H9 (cell line): ENCODE measurements around the gene PMEPA1. TPM values are rescaled to one million over a fixed set of nuclear protein-coding genes. Genes with fewer than 3 reads are reported as not detected.

Source experiments
- DNase-seq: peaks from one replicate; pipeline ENCODE4 v3.0.0-alpha.2; 2017
- H2AFZ ChIP-seq: one replicate; pipeline ENCODE4 v1.6.1; 2013; ENCODE audit warnings: mild to moderate bottlenecking, low read length, control low read depth, moderate library complexity
- H2AK5ac ChIP-seq: 2 replicates; pipeline ENCODE4 v1.6.1; 2013; ENCODE audit warnings: low read length, control low read depth, mixed read lengths; ENCODE audit not compliant: insufficient read length
- H2BK120ac ChIP-seq: one replicate; pipeline ENCODE4 v1.6.1; 2013; ENCODE audit warnings: low read depth, mild to moderate bottlenecking, low read length, control low read depth, inconsistent platforms; ENCODE audit not compliant: poor library complexity, severe bottlenecking
- H2BK12ac ChIP-seq: 2 replicates; pipeline ENCODE4 v1.6.1; 2013; ENCODE audit warnings: low read length, control low read depth, mixed read lengths, low read depth; ENCODE audit not compliant: insufficient read length
- H2BK15ac ChIP-seq: 2 replicates; pipeline ENCODE4 v1.6.1; 2013; ENCODE audit warnings: low read depth, low read length, control low read depth
- H2BK20ac ChIP-seq: one replicate; pipeline ENCODE4 v1.6.1; 2013; ENCODE audit warnings: low read depth, mild to moderate bottlenecking, low read length, control low read depth, inconsistent platforms; ENCODE audit not compliant: poor library complexity, severe bottlenecking
- H2BK5ac ChIP-seq: 2 replicates; pipeline ENCODE4 v1.6.1; 2013; ENCODE audit warnings: low read length, control low read depth, mixed read lengths; ENCODE audit not compliant: insufficient read length
- H3K14ac ChIP-seq: 2 replicates; pipeline ENCODE4 v1.6.1; 2013; ENCODE audit warnings: low read length, control low read depth; ENCODE audit not compliant: insufficient read depth
- H3K18ac ChIP-seq: 2 replicates; pipeline ENCODE4 v1.6.1; 2013; ENCODE audit warnings: low read depth, mild to moderate bottlenecking, mixed read lengths, low read length, control low read depth; ENCODE audit not compliant: insufficient read length
- H3K23ac ChIP-seq: 2 replicates; pipeline ENCODE4 v1.6.1; 2013; ENCODE audit warnings: low read length, control low read depth, mixed read lengths, low read depth; ENCODE audit not compliant: insufficient read length
- H3K23me2 ChIP-seq: 2 replicates; pipeline ENCODE4 v1.6.1; 2013; ENCODE audit warnings: low read depth, mild to moderate bottlenecking, mixed read lengths, low read length, control low read depth; ENCODE audit not compliant: insufficient read length, poor library complexity, severe bottlenecking
- H3K27ac ChIP-seq: 2 replicates; pipeline ENCODE4 v1.5.1; 2013; ENCODE audit warnings: low read length, control low read depth, mixed read lengths, low read depth; ENCODE audit not compliant: insufficient read length
- H3K27me3 ChIP-seq: 2 replicates; pipeline ENCODE4 v1.6.1; 2013; ENCODE audit warnings: low read length, control low read depth, inconsistent platforms; ENCODE audit not compliant: insufficient read depth
- H3K4ac ChIP-seq: 2 replicates; pipeline ENCODE4 v1.6.1; 2013; ENCODE audit warnings: low read depth, mild to moderate bottlenecking, control low read depth, inconsistent platforms, low read length, moderate library complexity
- H3K4me1 ChIP-seq: 2 replicates; pipeline ENCODE4 v1.6.1; 2013; ENCODE audit warnings: low read length, control low read depth, inconsistent platforms; ENCODE audit not compliant: insufficient read depth
- H3K4me2 ChIP-seq: 2 replicates; pipeline ENCODE4 v1.6.1; 2013; ENCODE audit warnings: low read length, control low read depth, mixed read lengths; ENCODE audit not compliant: insufficient read length, insufficient read depth
- H3K56ac ChIP-seq: 2 replicates; pipeline ENCODE4 v1.6.1; 2013; ENCODE audit warnings: low read depth, mild to moderate bottlenecking, mixed read lengths, low read length, control low read depth; ENCODE audit not compliant: insufficient read length
- H3K79me1 ChIP-seq: 2 replicates; pipeline ENCODE4 v1.6.1; 2013; ENCODE audit warnings: low read depth, mild to moderate bottlenecking, moderate library complexity, low read length, control low read depth, inconsistent platforms; ENCODE audit not compliant: insufficient read depth, poor library complexity, severe bottlenecking
- H3K79me2 ChIP-seq: 2 replicates; pipeline ENCODE4 v1.6.1; 2013; ENCODE audit warnings: low read length, control low read depth, inconsistent platforms; ENCODE audit not compliant: insufficient read depth
- H3K9ac ChIP-seq: 2 replicates; pipeline ENCODE4 v1.6.1; 2013; ENCODE audit warnings: low read length, control low read depth, mixed read lengths; ENCODE audit not compliant: insufficient read length; ENCODE audit errors: extremely low read depth
- H3K9me3 ChIP-seq: one replicate; pipeline ENCODE4 v1.6.1; 2013; ENCODE audit warnings: low read depth, low read length, inconsistent platforms; ENCODE audit not compliant: control insufficient read depth
- H3T11ph ChIP-seq: one replicate; pipeline ENCODE4 v1.6.1; 2013; ENCODE audit warnings: mild to moderate bottlenecking, low read length, control low read depth, inconsistent platforms
- H4K20me1 ChIP-seq: one replicate; pipeline ENCODE4 v1.6.1; 2013; ENCODE audit not compliant: control insufficient read depth, insufficient read length, insufficient read depth
- H4K5ac ChIP-seq: 2 replicates; pipeline ENCODE4 v1.6.1; 2013; ENCODE audit warnings: low read depth, mild to moderate bottlenecking, mixed read lengths, low read length, control low read depth; ENCODE audit not compliant: insufficient read length
- H4K8ac ChIP-seq: replicated peaks from 2 replicates; pipeline ENCODE4 v1.6.1; 2013; ENCODE audit warnings: low read length, control low read depth, mixed read lengths, low read depth; ENCODE audit not compliant: insufficient read length
- H4K91ac ChIP-seq: 2 replicates; pipeline ENCODE4 v1.6.1; 2013; ENCODE audit warnings: low read depth, mild to moderate bottlenecking, moderate library complexity, mixed read lengths, low read length, control low read depth; ENCODE audit not compliant: insufficient read length
- H3K27ac Mint-ChIP-seq, 3 experiments: 2 replicates in 2 of 3; 3 replicates in 1 of 3; pipeline ENCODE4 v1.8.0; 2020 to 2021; ENCODE audit warnings: mixed read lengths in 3 of 3, mild to moderate bottlenecking in 1 of 3, moderate library complexity in 1 of 3
- H3K27me3 Mint-ChIP-seq: 2 replicates; pipeline ENCODE4 v1.8.0; 2021; ENCODE audit warnings: low read depth, mild to moderate bottlenecking, moderate library complexity, mixed read lengths
- H3K36me3 Mint-ChIP-seq, 3 experiments: 2 replicates in 2 of 3; 3 replicates in 1 of 3; pipeline ENCODE4 v1.8.0; 2020 to 2021; ENCODE audit warnings: low read depth in 3 of 3, mixed read lengths in 3 of 3; ENCODE audit not compliant: insufficient read depth in 1 of 3
- H3K4me1 Mint-ChIP-seq, 2 experiments: 2 replicates each; pipeline ENCODE4 v1.8.0; 2020; ENCODE audit warnings: mixed read lengths in 2 of 2
- H3K4me3 Mint-ChIP-seq, 2 experiments: 2 replicates in 1 of 2; 3 replicates in 1 of 2; pipeline ENCODE4 v1.8.0; 2020 to 2021; ENCODE audit warnings: mild to moderate bottlenecking in 2 of 2, mixed read lengths in 2 of 2, moderate library complexity in 1 of 2
- H3K9me3 Mint-ChIP-seq, 2 experiments: 2 replicates in 1 of 2; 3 replicates in 1 of 2; pipeline ENCODE4 v1.8.0; 2020; ENCODE audit warnings: mild to moderate bottlenecking in 2 of 2, mixed read lengths in 2 of 2, moderate library complexity in 1 of 2
- WGBS: extraction: QIAGEN DNeasy Blood & Tissue Kit; methylation state at CpG from one replicate; pipeline ENCODE4 v1.1.7; 2013; ENCODE audit warnings: missing lambda C conversion rate, low lambda C conversion rate, mixed read lengths; ENCODE audit not compliant: insufficient read length; ENCODE audit errors: extremely low coverage; 5-methylcytosine and 5-hydroxymethylcytosine counted together
- total RNA-seq: library from RNA; stranded (reverse); gene quantifications from 2 replicates; pipeline ENCODE4 v1.2.1, GENCODE V29; 2021
- TF ChIP-seq, protein P1 (sequence below): fragments of 200-600 bp; sonication (generic); conservative IDR thresholded peaks from 3 replicates; pipeline ENCODE4 v1.8.0; 2021; ENCODE audit warnings: antibody characterized with exemption, mild to moderate bottlenecking

PMEPA1 gene
- total RNA-seq, 1 experiment from 2014 or later: 34.6 TPM

DNA sequence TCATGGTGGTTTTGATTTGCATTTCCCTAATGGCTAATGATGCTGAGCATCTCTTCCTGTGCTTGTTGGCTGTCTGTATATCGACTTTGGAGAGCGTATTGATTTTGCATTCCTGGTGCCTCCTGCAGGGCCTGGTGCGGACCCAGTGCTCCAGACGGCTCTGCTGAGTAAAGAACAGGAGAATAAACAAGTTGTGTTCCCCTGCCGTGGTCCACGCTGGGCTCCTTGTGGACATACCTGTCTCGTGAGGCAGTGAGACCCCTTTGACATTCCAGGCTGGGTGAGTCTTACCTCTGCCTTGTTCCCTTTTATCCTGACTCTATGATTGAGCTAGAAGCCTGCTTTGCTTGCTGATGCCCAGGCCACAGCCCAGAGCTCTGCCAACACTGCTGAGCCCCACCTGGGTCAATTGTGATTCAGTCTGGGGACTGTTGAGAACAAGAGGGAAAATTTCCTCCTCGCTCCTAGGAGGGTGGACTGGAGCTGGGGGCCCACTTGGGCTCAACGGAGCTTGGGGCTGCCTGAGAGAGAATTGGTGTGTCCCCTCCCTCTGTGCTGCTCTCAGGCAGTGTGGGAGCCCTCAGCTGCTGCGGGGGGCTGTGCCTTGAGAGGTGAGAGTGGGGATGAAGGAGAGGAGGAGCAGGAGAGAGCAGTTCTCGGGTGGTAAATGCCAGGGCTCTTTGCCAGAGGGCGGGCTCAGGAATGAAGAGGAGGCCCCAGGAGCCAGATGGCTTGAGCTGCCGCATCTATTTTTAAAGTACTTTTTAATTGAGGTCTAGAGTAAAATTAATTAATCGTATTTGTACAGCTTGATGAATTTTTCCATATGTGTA is 43.7 kb upstream of the PMEPA1 start:
- H3K27me3 Mint-ChIP-seq: peaks cover 24% of the 10 kb centered on the region
- H3K27me3 ChIP-seq: no peaks in the 10 kb centered on the region
- H3K4me1 Mint-ChIP-seq: peaks cover 7 to 12% of the 10 kb centered on the region in 2 experiments
- H2BK12ac ChIP-seq: no peak overlapping the region
- H3K14ac ChIP-seq: no peak overlapping the region
- no peak overlapping the region for H3K4ac ChIP-seq
- H2AFZ ChIP-seq: no peak overlapping the region
- H3K36me3 Mint-ChIP-seq: no peaks in the 10 kb centered on the region; a peak in 1 of 7 replicates
- H2BK120ac ChIP-seq: no peak overlapping the region
- H3K9ac ChIP-seq: no peak overlapping the region
- H2BK20ac ChIP-seq: no peak overlapping the region
- H3K27ac ChIP-seq: no peak overlapping the region
- H2AK5ac ChIP-seq: no peak overlapping the region
- H4K91ac ChIP-seq: no peak overlapping the region
- H3K56ac ChIP-seq: no peak overlapping the region
- no peak overlapping the region for H3K23ac ChIP-seq
- no peaks in the 10 kb centered on the region for H3K23me2 ChIP-seq
- no CpG with 5 or more reads among the region's 14 CpGs for WGBS
- H4K8ac ChIP-seq: no peak overlapping the region
- H3K79me2 ChIP-seq: no peaks in the 10 kb centered on the region
- no peak overlapping the region for H2BK5ac ChIP-seq
- H3K79me1 ChIP-seq: no peaks in the 10 kb centered on the region
- DNase-seq: no peak
- H3K9me3 Mint-ChIP-seq: peaks cover 0 to 3% of the 10 kb centered on the region in 2 experiments; a peak in 1 of 5 replicates
- H3T11ph ChIP-seq: no peak overlapping the region
- H3K27ac Mint-ChIP-seq: no peak overlapping the region; a peak in 1 of 7 replicates
- H2BK15ac ChIP-seq: no peak overlapping the region
- no peaks in the 10 kb centered on the region for H3K4me1 ChIP-seq
- no peak overlapping the region for H4K5ac ChIP-seq
- H3K18ac ChIP-seq: no peak overlapping the region
- no peaks in the 10 kb centered on the region for H3K9me3 ChIP-seq
- H4K20me1 ChIP-seq: no peaks in the 10 kb centered on the region
- TF ChIP-seq, protein P1, sequence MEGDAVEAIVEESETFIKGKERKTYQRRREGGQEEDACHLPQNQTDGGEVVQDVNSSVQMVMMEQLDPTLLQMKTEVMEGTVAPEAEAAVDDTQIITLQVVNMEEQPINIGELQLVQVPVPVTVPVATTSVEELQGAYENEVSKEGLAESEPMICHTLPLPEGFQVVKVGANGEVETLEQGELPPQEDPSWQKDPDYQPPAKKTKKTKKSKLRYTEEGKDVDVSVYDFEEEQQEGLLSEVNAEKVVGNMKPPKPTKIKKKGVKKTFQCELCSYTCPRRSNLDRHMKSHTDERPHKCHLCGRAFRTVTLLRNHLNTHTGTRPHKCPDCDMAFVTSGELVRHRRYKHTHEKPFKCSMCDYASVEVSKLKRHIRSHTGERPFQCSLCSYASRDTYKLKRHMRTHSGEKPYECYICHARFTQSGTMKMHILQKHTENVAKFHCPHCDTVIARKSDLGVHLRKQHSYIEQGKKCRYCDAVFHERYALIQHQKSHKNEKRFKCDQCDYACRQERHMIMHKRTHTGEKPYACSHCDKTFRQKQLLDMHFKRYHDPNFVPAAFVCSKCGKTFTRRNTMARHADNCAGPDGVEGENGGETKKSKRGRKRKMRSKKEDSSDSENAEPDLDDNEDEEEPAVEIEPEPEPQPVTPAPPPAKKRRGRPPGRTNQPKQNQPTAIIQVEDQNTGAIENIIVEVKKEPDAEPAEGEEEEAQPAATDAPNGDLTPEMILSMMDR: no peak
- H3K4me2 ChIP-seq: no peak overlapping the region
- no peak overlapping the region; a peak in 1 of 5 replicates for H3K4me3 Mint-ChIP-seq
